Loucy (cell line): ENCODE results near the gene PRR20G.

Experiments used
- H2AFZ ChIP-seq: fragments of 200-600 bp; sonication (generic); 2 replicates; pipeline ENCODE4 v1.6.0; 2016; ENCODE audit warnings: antibody characterized with exemption, mild to moderate bottlenecking, low read length, moderate library complexity
- H3F3A ChIP-seq: fragments of 200-600 bp; 2 replicates; pipeline ENCODE4 v1.6.0; 2016; ENCODE audit warnings: antibody characterized with exemption, low read depth, mild to moderate bottlenecking
- H3K27me3 ChIP-seq: fragments of 200-600 bp; sonication (generic); 2 replicates; pipeline ENCODE4 v1.6.1; 2014; ENCODE audit warnings: low read length, mild to moderate bottlenecking; ENCODE audit not compliant: insufficient read depth, poor library complexity, severe bottlenecking
- H3K36me3 ChIP-seq: fragments of 200-600 bp; sonication (generic); 2 replicates; pipeline ENCODE4 v1.6.1; 2016; ENCODE audit warnings: low read length; ENCODE audit not compliant: insufficient read depth
- H3K4me1 ChIP-seq: fragments of 200-600 bp; sonication (generic); 2 replicates; pipeline ENCODE4 v1.5.1; 2014; ENCODE audit warnings: low read length, mild to moderate bottlenecking; ENCODE audit not compliant: insufficient read depth, poor library complexity, severe bottlenecking
- H3K4me2 ChIP-seq: fragments of 200-600 bp; sonication (generic); 2 replicates; pipeline ENCODE4 v1.6.0; 2014; ENCODE audit warnings: antibody characterized with exemption, low read length, low read depth, mild to moderate bottlenecking; ENCODE audit not compliant: poor library complexity, severe bottlenecking
- H3K4me3 ChIP-seq: fragments of 200-600 bp; sonication (generic); 2 replicates; pipeline ENCODE4 v1.5.1; 2014; ENCODE audit warnings: low read length, mild to moderate bottlenecking, mixed read lengths; ENCODE audit not compliant: poor library complexity, severe bottlenecking
- H3K79me2 ChIP-seq: fragments of 200-600 bp; sonication (generic); 2 replicates; pipeline ENCODE4 v1.6.1; 2014; ENCODE audit warnings: low read length; ENCODE audit not compliant: insufficient read depth
- H3K9ac ChIP-seq: fragments of 200-600 bp; sonication (generic); 2 replicates; pipeline ENCODE4 v1.6.0; 2014; ENCODE audit warnings: mild to moderate bottlenecking, low read depth, low read length, moderate library complexity; ENCODE audit not compliant: poor library complexity, severe bottlenecking
- H3K9me2 ChIP-seq: fragments of 200-600 bp; sonication (generic); replicated peaks from 2 replicates; pipeline ENCODE4 v1.6.1; 2016; ENCODE audit warnings: low read depth, low read length, mixed read lengths
- H3K9me3 ChIP-seq: fragments of 200-600 bp; sonication (generic); 2 replicates; pipeline ENCODE4 v1.6.1; 2014; ENCODE audit warnings: mild to moderate bottlenecking, antibody characterized with exemption, low read length, low read depth; ENCODE audit not compliant: insufficient read depth
- H4K20me1 ChIP-seq: fragments of 200-600 bp; sonication (generic); 2 replicates; pipeline ENCODE4 v1.6.0; 2014; ENCODE audit warnings: antibody characterized with exemption, low read length, mild to moderate bottlenecking; ENCODE audit not compliant: insufficient read depth, poor library complexity, severe bottlenecking
- CTCF ChIP-seq: fragments of 200-600 bp; sonication (generic); conservative IDR thresholded peaks from 2 replicates; pipeline ENCODE4 v1.5.1; 2014; ENCODE audit warnings: mild to moderate bottlenecking, antibody characterized with exemption, low read length
- EZH2phosphoT487 ChIP-seq: fragments of 200-600 bp; IDR thresholded peaks from 2 replicates; pipeline ENCODE4 v1.6.1; 2018; ENCODE audit warnings: antibody characterized with exemption, mild to moderate bottlenecking, moderate library complexity, borderline replicate concordance

PRR20G gene

GRCh38 chr3:127324076-127324475 is 36.2 kb upstream of the PRR20G start:
- no peaks in the 10 kb centered on the region for H3K79me2 ChIP-seq
- TF ChIP-seq EZH2phosphoT487 (no peak), CTCF (no peak)

GRCh38 chr3:127323581-127323980 is 35.7 kb upstream of the PRR20G start:
- no peak overlapping the region for H3K9ac ChIP-seq
- no peaks in the 10 kb centered on the region for H3K9me3 ChIP-seq
- no peaks in the 10 kb centered on the region for H4K20me1 ChIP-seq
- H3K36me3 ChIP-seq = no peaks in the 10 kb centered on the region
- no peak overlapping the region for H2AFZ ChIP-seq
- H3F3A ChIP-seq = no peaks in the 10 kb centered on the region
- no peaks in the 10 kb centered on the region for H3K27me3 ChIP-seq
- no peaks in the 10 kb centered on the region for H3K4me1 ChIP-seq
- H3K9me2 ChIP-seq = no peaks in the 10 kb centered on the region
- no peak overlapping the region for H3K4me3 ChIP-seq
- no peaks in the 10 kb centered on the region for H3K79me2 ChIP-seq
- no peak overlapping the region for H3K4me2 ChIP-seq
- TF ChIP-seq EZH2phosphoT487 = no peak
- no peak for TF ChIP-seq CTCF

More at GRCh38 chr3:127324076-127324475, 36.2 kb upstream of the PRR20G start:
- no peak overlapping the region for H3K9ac ChIP-seq
- H3K4me1 ChIP-seq = no peaks in the 10 kb centered on the region
- H3K9me2 ChIP-seq = no peaks in the 10 kb centered on the region
- no peak overlapping the region for H2AFZ ChIP-seq
- no peaks in the 10 kb centered on the region for H3K36me3 ChIP-seq
- no peaks in the 10 kb centered on the region for H4K20me1 ChIP-seq
- no peaks in the 10 kb centered on the region for H3K9me3 ChIP-seq
- no peak overlapping the region for H3K4me2 ChIP-seq
- H3F3A ChIP-seq = no peaks in the 10 kb centered on the region
- H3K4me3 ChIP-seq = no peak overlapping the region
- no peaks in the 10 kb centered on the region for H3K27me3 ChIP-seq

- H3K27me3 ChIP-seq = no peaks in the 10 kb centered on the region
- no peak overlapping the region for H3K4me3 ChIP-seq
- no peak overlapping the region for H3K4me2 ChIP-seq
- H3K9me2 ChIP-seq = no peaks in the 10 kb centered on the region
- no peaks in the 10 kb centered on the region for H3K79me2 ChIP-seq
- no peaks in the 10 kb centered on the region for H3F3A ChIP-seq
- H3K9me3 ChIP-seq = no peaks in the 10 kb centered on the region
- no peaks in the 10 kb centered on the region for H3K36me3 ChIP-seq
- no peaks in the 10 kb centered on the region for H3K4me1 ChIP-seq
- no peak overlapping the region for H2AFZ ChIP-seq
- H4K20me1 ChIP-seq = no peaks in the 10 kb centered on the region
- TF ChIP-seq CTCF = no peak
- no peak for TF ChIP-seq EZH2phosphoT487
- H3K9ac ChIP-seq = no peak overlapping the region
These were observed 33.5 kb upstream of the PRR20G start for GRCh38 chr3:127321371-127321770.
